HL-60 (cell line): ENCODE results near the gene BSCL2.
A peak's percentile ranks its signal among the peaks of the same experiment; 100 is the strongest.

Experiments
- DNase-seq, 2 experiments: peaks; one replicate each; pipeline ENCODE4 v3.0.0-alpha.2; 2010 to 2020; ENCODE audit warnings: low read depth in 1 of 2, low spot score in 1 of 2
- H3K27ac ChIP-seq: fragments of 250-450 bp; sonication (Bioruptor Pico); replicated peaks from 2 replicates; pipeline ENCODE4 v1.5.1; 2020; ENCODE audit warnings: mild to moderate bottlenecking, moderate library complexity
- H3K27me3 ChIP-seq: fragments of 250-450 bp; sonication (Bioruptor Pico); 2 replicates; pipeline ENCODE4 v1.5.1; 2021; ENCODE audit warnings: mild to moderate bottlenecking, moderate library complexity; ENCODE audit not compliant: insufficient read depth, poor library complexity, severe bottlenecking
- H3K4me3 ChIP-seq: replicated peaks from 2 replicates; pipeline ENCODE4 v1.5.1; 2011; ENCODE audit warnings: mild to moderate bottlenecking, control low read depth, low read length; ENCODE audit not compliant: insufficient read depth
- CTCF ChIP-seq: IDR thresholded peaks from one replicate; pipeline ENCODE4 v1.5.1; 2011; ENCODE audit warnings: low read length, control low read depth, inconsistent platforms; ENCODE audit not compliant: insufficient read depth
- GABPA ChIP-seq: IDR thresholded peaks from 2 replicates; pipeline ENCODE4 v1.6.1; 2012; ENCODE audit warnings: low read depth
- POLR2AphosphoS5 ChIP-seq: IDR thresholded peaks from 2 replicates; pipeline ENCODE4 v1.6.1; 2012; ENCODE audit warnings: low read depth
- REST ChIP-seq: IDR thresholded peaks from 2 replicates; pipeline ENCODE4 v1.6.1; 2012; ENCODE audit warnings: low read depth; ENCODE audit not compliant: insufficient replicate concordance
- SPI1 ChIP-seq: IDR thresholded peaks from 2 replicates; pipeline ENCODE4 v1.6.1; 2012; ENCODE audit warnings: low read depth, mild to moderate bottlenecking, borderline replicate concordance

Gene BSCL2

GRCh38 chr11:62671608-62672389 is 35.4 kb downstream of the BSCL2 start, which contains the start of the genes LBHD1 and UQCC3:
Gene LBHD1 (minus strand): TSS chr11:62672267. CDS start chr11:62670031, 2,236 bp downstream.
Gene UQCC3 (plus strand): TSS chr11:62671673. CDS start chr11:62671746, 73 bp downstream.
- peak within 1 kb of the TSS; percentile 67 for H3K4me3 ChIP-seq
- no peaks in the 10 kb centered on the region for H3K27me3 ChIP-seq
- TF ChIP-seq CTCF: no peak
- peak; percentile 82 for TF ChIP-seq POLR2AphosphoS5
- no peak for TF ChIP-seq SPI1
- TF ChIP-seq REST: peak; percentile 66
- peak; percentile 37 for TF ChIP-seq GABPA
- peak; percentile 90 to 95 for DNase-seq
- H3K27ac ChIP-seq: peak within 1 kb of the TSS; percentile 97

GRCh38 chr11:62671236-62671607 is 36.0 kb downstream of the BSCL2 start:
- TF ChIP-seq GABPA (no peak), CTCF (no peak), POLR2AphosphoS5 (no peak; the same call in 1 of the 2 replicates), SPI1 (no peak)
- Histone ChIP-seq H3K27ac (peak overlapping the region; percentile 97), H3K4me3 (peak overlapping the region; percentile 67), H3K27me3 (no peaks in the 10 kb centered on the region)
- no peak for DNase-seq

GRCh38 chr11:62669420-62670161 is 37.6 kb downstream of the BSCL2 start:
- no peak for DNase-seq
- no peak overlapping the region for H3K27ac ChIP-seq

More at GRCh38 chr11:62669420-62670161, 37.6 kb downstream of the BSCL2 start:
- no peak overlapping the region for H3K4me3 ChIP-seq
- TF ChIP-seq POLR2AphosphoS5 (no peak), GABPA (no peak), SPI1 (no peak), REST (no peak), CTCF (no peak)
- H3K27me3 ChIP-seq: no peaks in the 10 kb centered on the region
